HG03103 (cell line): Measurements from ENCODE around the gene TAP1.
A peak's percentile ranks its signal among the peaks of the same experiment; 100 is the strongest.

Experiments used
- ATAC-seq: cut with Tn5 transposase; IDR thresholded peaks from one replicate; pipeline ENCODE4 v1.9.1; 2021; ENCODE audit warnings: low read depth; ENCODE audit not compliant: unreplicated experiment

Gene TAP1

GRCh38 chr6:32842690-32843089, 10.8 kb downstream of the TAP1 start:
- no peak for ATAC-seq

DNA sequence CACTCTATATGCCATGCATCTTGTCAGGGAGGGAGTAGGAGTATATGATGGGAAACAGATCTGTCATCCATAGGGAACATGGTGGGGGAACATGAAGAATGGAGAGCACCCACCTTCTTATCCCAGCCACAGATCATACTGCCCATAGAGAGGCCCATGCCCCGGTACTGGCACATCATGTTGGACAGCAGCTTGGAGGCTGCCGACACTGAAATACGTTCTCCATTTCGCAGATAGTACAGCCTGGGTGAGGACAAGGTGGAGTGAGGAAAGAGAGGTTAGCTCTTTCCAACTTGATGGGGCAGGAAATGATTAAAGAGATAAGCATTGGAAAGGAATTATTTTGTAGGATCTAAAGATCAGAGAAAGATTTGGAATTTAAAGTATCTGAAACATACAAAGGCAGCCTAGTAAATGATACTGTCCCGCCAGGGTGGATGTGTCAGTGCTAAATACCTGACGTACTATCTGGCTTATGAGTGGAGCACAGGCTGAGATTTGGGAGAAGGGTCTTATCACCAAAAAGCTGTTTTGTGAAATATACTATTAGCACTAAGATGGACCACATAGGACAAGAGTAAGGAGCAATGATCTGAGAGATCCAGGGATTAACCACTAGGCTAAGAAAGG, 11.4 kb downstream of the TAP1 start:
- ATAC-seq: no peak

DNA sequence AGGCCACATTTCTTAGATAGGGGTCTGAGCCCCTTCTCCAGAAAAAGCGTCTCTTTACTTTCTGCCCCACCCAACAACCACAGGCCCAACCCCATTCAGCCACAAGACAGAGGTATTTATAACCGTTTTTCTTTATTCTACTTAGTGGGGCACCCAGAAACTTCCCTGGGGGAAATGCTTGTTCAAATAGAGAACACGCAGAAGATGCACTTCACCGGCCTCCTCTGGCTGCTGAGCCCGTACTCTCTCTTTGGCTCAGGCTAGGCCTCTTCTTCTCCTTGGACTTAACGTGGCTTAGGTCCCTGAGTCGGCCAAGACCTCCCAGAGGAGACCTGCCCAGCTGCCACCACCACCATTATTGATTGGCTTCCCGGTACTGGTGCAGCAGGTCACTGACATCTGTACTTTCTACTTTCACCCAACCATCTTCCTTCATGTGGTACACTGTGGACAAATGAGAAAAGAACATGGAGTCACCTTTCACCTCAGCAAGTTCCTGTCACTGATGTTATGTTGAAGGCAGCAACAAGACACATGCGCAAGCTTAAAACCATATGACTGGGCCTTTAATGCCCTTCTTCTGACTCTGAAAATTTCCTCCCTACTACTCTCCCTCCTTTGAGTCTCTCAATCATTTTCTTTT, 12.8 kb downstream of the TAP1 start:
- no peak for ATAC-seq

DNA sequence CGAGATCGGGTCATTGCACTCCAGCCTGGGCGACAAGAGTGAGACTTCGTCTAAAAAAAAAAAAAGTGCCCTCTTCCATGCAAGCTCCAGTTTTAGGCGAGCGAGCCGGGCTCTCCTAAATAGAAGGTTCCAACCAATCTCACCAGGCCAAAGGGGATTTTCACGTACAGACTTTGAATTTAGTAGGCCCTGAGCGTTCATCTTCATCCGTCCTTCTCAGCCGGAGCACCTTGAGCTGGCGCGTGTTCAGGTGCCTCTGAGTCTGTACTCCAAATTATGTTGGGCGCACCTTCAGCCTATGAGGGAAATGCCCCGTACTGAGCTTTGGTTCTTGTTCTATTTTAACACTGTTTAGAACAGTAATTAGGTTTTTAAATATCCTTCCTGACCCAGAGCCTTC, 14.1 kb downstream of the TAP1 start:
- no peak for ATAC-seq

DNA sequence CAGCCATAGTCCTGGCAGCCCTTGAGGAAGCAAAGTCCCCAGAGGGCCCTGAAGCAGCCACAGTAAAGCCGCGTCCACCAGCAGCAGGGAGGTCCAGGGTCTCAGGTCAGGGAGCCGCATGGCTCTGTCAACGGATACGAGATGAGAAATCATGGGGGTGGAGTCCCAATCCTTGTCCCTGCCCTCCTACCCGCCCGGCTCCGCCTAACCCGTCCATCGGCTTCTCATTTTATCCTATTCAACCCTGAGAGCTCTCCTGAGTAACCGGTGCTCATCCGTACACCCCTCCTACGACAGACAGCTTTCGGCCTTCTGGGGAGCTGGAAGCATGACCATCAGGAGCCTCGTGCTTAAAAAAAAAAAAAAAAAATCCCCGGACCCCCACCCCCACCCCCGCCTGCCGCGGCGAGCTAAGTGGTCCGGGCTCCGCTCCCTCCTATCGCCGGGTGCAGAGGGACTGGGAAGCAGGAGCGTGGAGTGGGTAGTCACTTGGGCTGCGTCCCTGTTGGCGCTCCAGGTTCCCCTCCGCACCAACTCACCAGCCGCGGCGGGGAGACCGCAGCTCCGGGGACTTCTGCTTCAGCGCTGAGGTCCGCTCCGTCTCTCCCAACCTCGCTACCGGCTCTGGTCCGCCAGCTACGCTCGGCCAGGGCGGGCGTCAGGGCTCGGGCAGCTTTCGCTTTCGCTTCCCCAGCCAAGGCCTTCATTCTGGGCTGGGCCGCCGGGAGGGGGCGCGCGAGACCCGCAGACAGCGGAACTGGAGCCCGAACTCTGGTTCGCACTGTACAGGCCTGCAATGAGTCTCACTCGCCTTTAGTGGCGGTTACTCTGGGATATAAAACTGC, 15.2 kb downstream of the TAP1 start, which contains the start of gene TAP2:
Gene TAP2, minus strand, starts transcription at position 626 of the 845 bp plus-strand sequence. Its CDS starts 506 bp downstream, at position 120.
- peak; percentile 77 for ATAC-seq

DNA sequence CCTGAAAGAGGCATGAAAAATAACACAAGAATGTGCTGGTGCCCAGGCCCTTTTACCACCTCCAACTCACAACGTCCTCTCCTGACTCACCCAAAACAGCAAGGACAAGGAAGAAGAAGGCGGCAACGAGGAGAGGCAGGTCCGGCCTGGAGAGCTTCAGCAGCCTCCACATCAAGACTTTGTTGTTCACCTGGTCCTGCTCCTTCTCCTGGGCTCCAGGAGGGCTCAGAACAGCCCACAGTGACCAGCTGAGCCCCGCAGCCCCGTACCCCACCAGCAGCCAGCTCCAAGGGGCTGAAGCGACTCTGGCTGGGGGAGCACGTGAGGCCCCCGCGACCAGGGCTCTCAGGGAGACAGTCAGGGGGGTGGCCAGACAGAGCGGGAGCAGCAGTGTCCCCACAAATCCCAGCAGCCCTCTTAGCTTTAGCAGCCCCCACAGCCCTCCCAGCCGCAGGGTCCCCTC, 15.8 kb downstream of the TAP1 start:
- ATAC-seq: no peak

DNA sequence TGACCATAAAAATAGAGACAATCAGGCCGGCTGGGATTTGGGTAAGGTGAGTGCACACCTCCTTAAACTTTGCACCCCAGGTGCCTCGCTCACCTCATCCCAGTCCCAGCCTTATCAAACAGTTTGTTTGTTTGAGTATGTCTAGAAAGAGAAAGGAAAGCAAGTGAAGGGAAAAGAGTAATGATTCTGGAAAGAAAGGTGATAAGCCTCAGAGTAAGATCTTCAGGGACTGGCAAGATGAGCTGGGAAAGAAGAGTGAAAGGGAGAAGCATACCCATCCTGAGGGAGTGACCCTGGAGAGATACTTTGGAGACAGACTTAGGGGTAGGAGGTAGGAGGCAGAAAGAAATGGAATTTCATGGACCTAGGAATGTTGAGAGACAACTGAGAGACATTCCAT, 16.6 kb downstream of the TAP1 start:
- no peak for ATAC-seq

- no peak for ATAC-seq
These were observed 18.2 kb downstream of the TAP1 start for GRCh38 chr6:32835167-32835893.

- no peak for ATAC-seq
These were observed 19.8 kb downstream of the TAP1 start for GRCh38 chr6:32833664-32834063.

- no peak for ATAC-seq
These were observed 21.0 kb downstream of the TAP1 start for GRCh38 chr6:32832535-32832934.

DNA sequence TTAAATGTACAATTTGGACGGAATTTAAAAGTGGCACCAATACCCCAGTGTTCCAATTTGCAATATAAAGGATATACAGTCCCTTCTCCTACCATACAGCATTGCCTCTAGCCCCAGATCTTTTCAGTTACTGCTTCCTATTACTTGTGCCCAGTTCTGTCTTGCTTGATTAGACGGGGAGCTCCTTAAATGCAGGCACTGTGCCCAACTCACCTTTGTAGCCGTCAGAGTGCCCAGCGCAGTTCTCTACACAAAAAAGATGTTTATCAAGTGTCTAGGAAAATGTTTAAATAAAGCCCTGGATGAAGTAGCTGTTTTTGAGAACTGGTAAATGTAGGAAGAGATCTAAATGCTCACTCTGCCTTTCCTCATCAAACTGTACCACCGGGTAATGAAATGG, 22.6 kb downstream of the TAP1 start:
- no peak for ATAC-seq

GRCh38 chr6:32830017-32830416, 23.5 kb downstream of the TAP1 start:
- no peak for ATAC-seq

- ATAC-seq: no peak
These were observed 24.0 kb downstream of the TAP1 start for GRCh38 chr6:32829495-32829894.

- ATAC-seq: no peak
These were observed 26.5 kb downstream of the TAP1 start for GRCh38 chr6:32827025-32827424.

- ATAC-seq: no peak
These were observed 27.5 kb downstream of the TAP1 start for GRCh38 chr6:32825966-32826365.

GRCh38 chr6:32819729-32820128, 33.8 kb downstream of the TAP1 start:
- ATAC-seq: no peak

DNA sequence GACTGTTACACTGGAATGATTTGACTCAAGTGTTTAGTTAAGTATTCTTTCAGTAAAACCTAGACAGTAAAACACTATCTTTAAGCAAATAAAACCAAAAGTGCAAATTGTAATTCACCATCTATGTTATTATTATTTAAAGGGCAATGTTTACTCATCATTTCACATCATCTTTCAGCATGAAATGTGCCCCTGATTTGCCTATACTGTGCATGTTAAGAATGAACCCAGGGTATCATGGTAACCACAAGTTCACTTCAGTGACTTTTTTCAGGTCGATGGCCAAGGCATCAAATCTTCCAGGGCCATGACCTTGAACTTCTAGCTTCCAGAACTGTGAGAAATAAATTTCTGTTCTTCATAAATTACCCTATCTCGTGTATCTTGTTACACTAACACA, 34.6 kb downstream of the TAP1 start:
- no peak for ATAC-seq

- no peak for ATAC-seq
These were observed 36.7 kb downstream of the TAP1 start, which contains the start of gene HLA-DOB for GRCh38 chr6:32816746-32817204. HLA-DOB (minus strand) TSS chr6:32817002; CDS start chr6:32816951, 51 bp downstream.

GRCh38 chr6:32815996-32816395, 37.5 kb downstream of the TAP1 start:
- no peak for ATAC-seq

DNA sequence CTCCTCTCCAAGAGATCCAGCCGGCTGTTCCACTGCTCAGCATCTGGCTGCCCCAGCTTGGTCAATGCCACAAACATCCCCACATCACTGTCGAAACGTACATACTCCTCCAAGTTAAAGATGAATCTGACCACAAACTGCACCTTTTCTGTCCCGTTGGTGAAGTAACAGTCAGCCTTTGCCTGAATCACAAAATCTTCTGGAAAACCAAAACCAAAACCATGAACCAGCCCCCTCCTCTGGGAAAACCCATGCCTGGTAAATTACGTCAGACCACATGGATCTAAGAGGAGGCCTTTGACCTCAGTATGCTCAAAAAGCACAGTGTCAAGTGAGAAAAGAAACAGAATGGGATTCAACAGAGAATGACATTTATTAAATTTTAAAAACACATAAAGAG, 38.4 kb downstream of the TAP1 start:
- no peak for ATAC-seq

DNA sequence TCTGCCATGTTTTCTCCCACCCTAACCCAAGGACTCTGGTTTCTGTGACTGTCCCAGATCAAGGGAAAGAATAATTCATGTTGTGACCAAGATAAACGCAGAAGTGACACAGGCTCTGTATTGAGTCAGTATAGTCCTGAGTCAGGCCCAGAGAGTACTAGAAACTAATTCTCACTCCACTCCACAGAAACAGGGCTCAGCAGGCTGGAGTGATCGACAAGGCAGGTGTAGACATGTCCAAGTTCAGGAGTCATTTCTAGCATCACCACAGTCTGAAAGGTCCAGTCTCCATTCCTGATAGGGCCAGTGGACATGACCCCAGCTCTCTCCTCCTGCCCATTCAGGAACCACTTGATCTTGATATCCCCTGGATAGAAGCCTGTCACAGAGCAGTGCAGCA, 39.4 kb downstream of the TAP1 start:
- ATAC-seq: no peak
